Stimulated activated CD8-positive, alpha-beta memory T cell treated with anti-CD3 and anti-CD28 coated beads, Interleukin-12 subunit alpha, Interleukin-12 subunit beta, amount 100 ng/mL, for 24 hours (primary cell): ENCODE measurements around the gene OGT.
A peak's percentile ranks its signal among the peaks of the same experiment; 100 is the strongest.
"Not testable (repeated sequence)": the region's sequence is repeated elsewhere in the genome, so short reads cannot be mapped to it uniquely, and the experiment has no call there.

Experiments
- DNase-seq: peaks from one replicate; pipeline ENCODE4 v3.0.0-alpha.2; 2020; ENCODE audit errors: extremely low read depth

The OGT gene

DNA sequence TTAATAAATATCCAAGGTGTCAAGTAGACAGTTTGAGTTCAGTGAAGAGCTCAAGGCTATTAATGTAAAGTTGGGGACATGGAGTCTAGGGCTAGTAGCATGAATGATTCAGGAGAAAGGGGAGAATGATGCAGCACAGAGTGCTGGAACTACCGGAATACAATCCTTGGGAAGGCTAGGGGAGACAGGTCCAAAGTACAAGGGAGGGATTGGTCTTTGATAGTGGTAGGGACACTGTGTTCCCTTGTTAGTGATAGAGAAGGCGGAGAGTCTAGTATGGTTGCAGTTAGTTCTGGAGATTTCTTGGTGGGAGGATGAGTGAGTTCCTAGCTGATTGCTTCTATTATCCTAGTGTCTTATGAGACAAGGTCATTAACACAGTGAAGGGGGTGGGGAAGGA, 54.0 kb downstream of the OGT start:
- no peak for DNase-seq

DNA sequence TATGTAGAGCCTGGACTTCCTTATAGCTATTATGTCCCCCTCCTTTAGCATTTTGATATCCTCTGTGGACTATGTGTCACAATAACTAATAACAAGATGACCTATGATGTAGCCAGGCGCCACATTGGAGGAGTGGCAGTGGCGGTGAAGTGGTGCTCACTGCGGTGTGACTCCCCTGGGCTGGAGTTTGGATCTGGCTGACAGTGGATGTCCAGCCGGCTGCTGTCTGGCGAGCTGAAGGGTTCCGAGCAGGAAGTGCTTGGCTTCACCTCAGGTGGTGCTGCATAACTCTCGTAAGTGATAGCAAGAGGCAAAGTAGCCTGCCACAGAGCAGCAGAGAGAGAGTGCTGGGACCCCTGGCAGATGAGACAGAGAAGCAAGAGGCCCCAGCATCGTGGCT, 60.3 kb downstream of the OGT start:
- not testable (repeated sequence) for DNase-seq

DNA sequence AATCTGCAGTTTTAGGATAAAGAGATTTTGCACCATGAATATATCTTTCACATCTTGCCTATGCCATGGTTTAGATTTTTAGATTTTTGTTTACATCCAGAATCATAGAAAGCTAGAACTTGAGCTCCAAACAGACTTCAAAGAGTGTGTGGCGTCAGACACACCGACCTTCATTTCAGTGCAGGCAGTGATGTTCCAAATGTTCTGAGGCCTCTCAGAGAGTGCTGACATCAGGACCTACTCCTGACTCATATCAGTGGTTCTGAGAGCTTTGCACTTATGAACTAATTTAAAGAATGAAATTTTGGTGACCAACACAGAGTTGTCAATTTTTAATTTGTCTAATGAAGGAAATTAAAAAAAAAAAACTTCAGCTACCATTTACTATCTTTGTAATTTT, 67.1 kb downstream of the OGT start:
- DNase-seq, result no peak

DNA sequence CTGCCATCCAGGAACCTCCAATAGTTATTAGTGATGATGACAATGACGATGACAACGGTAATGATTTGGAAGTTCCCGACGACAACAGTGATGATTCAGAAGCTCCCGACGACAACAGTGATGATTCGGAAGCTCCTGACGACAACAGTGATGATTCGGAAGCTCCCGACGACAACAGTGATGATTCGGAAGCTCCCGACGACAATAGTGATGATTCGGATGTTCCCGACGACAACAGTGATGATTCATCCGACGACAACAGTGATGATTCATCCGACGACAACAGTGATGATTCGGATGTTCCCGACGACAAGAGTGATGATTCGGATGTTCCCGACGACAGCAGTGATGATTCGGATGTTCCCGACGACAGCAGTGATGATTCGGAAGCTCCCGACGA, 70.7 kb downstream of the OGT start:
- DNase-seq, result no peak

DNA sequence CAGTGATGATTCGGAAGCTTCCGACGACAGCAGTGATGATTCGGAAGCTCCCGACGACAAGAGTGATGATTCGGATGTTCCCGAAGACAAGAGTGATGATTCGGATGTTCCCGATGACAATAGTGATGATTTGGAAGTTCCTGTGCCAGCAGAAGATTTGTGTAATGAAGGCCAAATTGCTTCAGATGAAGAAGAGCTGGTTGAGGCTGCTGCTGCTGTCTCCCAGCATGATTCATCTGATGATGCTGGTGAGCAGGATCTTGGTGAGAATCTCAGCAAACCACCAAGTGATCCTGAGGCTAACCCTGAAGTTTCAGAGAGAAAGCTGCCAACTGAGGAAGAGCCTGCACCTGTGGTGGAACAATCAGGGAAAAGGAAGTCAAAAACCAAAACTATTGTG, 71.2 kb downstream of the OGT start:
- DNase-seq, result no peak

DNA sequence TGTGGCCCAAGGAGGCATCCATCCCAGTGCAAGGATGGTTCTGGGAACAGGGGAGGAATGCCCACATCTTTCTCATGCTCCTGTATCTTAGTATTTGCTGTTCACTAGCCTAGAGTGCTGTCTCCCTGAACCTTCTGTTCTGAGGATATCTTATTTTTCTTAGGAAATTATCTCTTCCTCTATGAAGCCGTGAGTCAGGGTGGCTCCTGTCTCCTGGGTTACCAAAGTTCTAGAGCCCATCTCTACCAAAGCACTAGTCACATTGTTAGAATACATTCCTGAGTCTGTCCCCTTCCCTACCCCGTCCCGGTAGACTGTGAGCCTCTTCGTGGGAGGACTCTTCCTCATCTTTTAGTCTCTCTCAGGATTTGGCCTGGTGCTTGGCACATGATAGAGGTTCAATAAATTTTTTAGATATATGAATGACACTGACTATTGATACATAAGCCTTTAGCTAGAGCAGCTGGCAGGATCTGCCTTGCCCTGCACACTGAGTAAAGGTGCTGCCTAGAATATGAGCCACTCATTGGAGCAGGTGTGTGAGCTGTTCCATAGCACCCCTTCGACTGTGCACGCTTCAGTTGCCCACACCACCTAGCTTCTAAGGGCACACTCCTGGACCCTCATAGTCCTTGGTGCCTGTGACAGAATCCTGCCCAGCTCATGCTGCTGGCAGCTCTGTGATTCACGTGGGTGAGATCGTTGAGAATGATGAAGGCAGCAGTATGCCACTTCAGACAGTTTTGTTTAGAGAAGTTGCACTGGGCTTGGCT, 72.1 kb downstream of the OGT start:
- no peak for DNase-seq

DNA sequence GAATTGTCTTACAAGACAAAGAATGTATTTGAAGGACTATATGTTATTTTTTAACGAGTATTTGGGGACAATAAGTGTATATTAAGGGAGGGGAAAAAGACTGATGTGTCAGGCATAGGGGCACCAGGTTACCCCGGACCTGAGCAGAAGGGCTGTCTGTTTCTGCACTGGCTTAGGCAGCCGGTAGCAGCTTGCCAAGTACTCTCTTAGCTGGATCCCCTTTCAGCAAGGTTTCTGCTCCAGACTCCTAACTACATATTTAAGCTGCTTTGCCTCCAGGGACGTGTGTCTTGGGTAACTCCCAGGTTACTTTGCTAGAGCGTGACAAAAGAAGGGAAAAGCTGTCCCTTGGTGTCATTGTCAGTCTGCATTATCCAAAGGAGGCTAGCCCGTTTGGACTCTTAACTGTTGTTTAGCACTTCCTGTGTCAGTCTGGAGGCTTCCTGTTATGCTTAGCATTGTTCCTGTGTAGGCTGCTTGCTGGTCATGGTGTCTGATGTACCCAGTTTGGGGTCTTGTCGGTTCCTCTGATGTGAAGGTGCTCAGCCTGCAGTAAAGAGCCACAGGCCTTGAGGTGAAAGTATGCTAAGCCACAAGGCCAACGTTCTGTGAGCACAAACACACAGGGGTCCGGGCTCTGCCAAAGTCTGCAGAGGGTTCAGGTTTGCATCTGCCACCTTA, 73.8 kb downstream of the OGT start:
- no peak for DNase-seq

DNA sequence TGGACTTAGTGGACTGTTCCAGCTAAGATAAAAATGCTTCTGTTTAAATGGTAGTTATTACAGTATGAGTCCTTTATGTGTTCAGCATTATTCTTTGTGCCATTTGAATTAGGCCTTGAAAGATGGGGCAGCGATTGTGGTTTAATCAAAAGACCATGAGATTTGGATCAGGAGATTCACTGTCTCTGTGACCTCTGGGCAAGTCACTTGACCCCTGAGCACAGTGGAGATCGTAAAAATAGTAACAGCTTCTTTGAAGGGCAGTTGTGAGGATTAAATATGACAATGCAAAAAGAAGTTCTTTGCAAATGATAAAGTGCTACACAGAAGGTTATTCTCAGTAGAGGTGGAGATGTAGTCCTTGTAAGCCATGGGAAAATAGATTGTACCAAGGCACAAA, 74.6 kb downstream of the OGT start:
- no peak for DNase-seq

DNA sequence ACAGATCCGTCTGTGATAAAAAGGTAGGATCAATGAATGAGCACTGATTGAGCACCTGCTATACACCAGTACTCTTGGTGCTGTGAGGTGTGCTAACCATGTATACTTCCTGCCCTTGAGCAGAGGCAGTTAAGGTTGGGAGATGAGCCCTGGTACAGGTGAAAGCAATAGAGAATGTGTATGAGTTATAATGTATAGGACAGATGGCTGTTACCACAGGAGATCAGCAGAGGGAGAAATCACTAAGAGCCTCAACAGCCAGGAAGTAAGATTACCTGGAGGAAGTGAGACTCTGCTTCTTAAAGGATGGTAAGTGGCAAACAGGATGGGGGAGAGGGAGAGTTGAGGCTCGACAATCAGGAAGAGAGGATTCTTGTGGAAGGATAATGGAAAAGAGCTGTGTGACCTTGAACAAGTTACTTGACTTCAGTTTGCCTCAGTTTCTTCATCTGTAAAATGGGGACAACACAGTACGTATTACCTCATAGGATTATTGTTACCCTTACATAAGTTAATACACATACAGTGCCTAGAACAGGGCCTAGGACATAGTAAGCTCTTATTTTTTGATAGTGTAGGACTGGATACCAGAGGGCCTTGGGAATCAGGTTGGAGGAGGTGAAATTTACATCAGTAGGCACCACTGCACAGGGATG, 76.3 kb downstream of the OGT start:
- no peak for DNase-seq

DNA sequence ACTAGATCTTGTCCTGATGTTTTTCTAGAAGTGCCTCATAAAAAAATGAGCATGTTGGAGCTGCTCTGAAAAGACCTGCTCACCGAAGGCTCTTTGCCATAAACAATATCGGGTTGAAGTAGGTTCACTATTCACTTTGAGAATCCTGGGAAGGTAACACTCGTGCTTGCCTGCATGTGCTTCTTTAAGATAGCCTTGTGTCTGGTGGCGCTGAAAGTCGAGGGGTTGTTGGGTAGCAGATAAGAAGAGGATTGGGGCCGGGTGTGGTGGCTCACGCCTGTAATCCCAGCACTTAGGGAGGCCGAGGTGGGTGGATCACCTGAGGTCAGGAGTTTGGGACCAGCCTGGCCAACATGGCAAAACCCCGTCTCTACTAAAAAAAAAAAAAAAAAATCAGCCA, 78.8 kb downstream of the OGT start:
- not testable (repeated sequence) for DNase-seq

DNA sequence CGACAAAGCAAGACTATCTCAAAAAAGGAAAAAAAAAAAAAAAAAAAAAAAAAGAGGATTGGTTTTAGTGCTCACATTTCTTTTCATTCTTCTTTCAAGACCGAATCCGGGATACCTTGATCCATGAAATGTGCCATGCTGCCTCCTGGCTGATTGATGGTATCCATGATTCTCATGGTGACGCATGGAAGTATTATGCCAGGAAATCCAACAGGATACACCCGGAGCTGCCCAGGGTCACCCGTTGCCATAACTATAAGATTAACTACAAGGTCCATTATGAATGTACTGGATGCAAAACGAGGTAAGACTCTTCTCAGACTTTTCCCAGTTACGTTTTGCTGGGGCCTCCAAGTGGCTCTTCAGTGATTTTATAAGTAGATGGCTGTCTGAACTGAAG, 79.4 kb downstream of the OGT start:
- DNase-seq, result no peak

DNA sequence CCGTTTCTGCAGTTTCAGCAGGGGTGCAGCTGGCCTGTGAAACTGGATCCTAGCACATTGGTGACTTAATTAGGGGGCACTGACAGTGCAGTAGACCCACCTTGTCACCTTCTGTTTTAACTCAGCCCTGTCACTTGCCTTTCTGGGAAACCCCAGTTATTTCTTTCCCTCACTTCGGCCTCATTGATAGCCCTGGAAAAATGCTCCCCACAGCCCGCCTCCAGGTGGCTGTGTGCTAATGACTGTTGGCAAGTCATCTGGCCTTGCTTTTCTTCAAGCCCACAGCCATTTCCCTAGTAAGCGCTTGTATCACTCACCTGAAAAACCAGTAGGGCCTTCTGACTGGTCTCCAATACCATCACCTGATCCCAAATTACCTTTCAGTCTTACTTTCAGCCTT, 82.2 kb downstream of the OGT start:
- DNase-seq, result no peak

DNA sequence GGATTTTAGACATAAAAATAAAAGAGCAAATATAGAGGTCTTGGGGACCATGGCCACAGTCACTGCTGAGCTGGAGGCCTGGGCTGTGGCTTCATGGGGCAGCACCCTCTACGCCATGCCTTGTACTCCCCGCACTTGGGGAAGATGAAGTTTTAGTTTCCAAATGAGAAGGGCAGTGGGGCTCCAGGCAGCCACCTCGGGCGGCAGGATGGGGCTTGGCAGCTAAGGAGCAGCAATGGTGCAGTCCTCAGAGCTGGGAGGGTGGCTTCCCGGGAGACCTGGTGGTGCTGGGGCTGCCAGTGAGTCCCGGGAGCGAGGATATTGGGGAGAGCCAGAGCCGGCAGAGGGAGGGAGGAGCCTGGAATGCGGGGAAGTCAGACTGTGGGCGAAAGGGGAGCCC, 83.0 kb downstream of the OGT start:
- DNase-seq, result no peak

DNA sequence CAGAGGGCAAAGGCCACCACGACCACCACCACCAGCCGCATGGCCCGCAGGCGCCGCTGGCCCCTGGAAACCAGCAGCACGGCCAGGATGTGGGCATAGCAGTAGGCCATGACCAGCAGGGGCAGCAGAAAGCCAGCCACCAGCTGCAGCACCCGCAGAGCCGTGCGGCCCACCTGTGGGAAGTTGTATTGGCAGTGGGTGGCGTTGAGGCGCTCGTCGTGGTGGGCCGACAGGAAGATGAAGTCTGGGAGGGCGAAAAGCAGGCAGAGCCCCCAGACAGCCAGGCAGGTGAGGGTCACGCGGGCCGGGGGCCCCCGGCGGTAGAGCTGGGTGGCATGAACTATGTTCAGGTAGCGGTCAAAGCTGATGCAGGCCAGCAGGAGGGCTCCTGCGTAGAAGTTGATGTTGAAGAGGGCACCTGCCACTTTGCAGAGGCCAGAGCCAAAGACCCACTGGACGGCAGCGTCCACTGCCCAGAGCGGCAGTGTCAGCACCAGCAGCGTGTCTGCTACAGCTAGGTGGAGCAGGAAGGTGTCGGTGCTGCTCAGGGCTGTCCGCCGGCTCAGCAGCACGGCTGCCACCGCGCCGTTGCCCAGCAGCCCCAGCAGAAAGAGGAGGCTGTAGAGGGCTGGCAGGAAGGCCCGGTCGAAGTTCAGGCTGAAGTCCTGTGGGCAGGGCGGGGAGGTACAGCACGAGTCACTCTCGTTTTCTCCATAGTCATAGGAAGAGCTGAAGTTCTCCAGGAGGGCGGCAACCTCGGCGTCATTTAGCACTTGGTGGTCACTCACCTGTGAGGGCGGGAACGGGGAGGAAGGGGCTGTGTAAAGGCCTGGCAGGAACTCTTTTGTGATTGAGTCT, 84.0 kb downstream of the OGT start:
- DNase-seq, result no peak

DNA sequence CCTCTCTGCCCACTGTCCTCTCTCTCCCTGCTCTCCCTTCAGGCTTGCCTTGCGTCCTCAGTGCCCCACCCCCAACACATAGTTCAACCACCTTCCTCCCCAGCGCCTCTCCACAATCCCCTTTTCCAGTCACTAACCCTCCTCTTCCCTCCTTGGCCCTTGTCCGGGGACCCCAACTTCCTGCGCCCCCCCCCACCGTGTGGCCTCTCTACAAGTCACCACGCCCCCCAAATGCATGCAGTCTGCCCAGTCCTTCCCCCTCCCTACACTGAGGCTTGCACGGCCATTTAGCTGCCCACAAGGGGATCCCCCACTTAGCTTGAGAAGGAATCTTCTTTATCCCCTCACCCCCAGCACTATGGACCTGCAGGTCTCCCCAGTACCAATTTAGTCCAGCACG, 84.8 kb downstream of the OGT start:
- no peak for DNase-seq

DNA sequence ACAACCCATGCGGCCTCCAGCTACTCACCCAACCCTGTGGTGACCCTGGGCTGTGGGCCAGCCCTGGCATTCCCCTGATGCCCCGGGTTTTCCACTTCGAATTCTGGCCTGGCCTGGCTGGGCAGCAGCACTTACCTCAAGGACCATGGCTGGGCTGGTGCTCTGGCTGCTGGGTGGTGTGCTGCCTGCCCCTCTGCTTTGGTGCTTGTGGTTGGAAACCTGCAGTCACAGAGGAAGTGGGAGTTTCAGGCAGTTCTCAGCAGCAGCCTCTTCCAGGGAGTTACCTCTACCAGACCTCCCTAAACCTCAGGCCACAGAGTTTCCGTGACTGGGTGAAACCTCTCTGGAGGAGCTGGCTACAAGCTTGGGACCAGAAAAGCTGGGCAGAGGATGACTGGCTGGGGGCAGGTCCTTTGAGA, 85.4 kb downstream of the OGT start, which contains the start of gene CXCR3:
CXCR3 (minus strand) TSS at position 209 of the 419 bp plus-strand sequence; CDS start at position 147, 62 bp downstream.
- DNase-seq, result peak; percentile 38

DNA sequence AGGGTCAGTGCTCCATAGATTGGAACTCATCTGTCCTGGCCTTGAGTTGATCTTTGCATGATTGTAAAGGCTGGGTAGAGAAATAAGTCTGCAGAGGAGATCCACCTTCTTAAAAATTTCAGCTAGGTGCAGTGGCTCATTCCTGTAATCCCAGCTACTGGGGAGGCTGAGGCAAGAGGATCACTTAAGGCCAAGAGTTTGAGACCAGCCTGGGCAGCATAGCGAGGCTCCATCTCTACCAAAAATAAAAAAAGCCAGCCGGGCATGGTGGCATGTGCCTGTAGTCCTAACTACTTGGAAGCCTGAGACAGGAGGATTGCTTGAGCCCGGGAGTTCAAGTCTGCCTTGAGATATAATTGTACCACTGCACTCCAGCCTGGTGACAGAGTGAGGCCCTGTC, 85.9 kb downstream of the OGT start:
- DNase-seq, result no peak

DNA sequence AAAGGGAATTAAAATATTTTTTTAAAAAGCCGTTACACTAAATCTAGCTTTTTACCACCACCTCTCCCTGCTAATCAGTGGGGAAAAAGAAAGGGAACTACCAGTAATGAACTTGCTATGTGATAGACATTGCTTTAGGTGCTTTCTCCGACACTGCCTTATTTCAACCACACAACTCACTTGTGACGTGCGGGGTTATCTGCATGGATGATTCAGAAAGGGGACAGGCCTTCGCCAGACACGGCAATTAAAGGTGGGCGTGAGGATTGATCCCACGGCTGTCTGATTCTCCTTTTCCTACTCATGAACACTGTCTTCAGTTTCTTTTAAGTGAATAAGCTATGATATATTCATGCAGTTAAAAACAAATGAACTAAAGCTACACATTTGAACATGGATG, 86.3 kb downstream of the OGT start:
- no peak for DNase-seq

DNA sequence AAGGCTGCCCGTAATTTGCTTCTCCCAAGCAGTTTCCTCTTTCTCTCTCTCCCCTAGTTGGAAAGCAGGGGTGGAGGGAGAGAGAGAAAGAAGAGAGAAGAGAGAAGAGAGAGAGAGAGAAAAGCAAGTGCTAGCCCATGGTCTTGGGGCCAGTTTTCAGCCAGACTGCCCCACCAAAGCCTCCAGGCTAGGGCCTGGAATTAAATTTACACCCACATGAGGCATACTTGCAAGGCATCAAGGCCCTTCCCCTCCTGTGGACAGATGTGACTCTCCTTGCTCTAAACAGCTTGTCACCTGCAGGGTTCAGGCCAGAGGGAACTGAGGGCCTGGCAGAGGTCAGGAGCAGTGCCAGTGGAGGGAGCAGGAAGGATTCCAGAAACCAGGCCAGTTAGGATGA, 87.1 kb downstream of the OGT start:
- DNase-seq, result no peak

DNA sequence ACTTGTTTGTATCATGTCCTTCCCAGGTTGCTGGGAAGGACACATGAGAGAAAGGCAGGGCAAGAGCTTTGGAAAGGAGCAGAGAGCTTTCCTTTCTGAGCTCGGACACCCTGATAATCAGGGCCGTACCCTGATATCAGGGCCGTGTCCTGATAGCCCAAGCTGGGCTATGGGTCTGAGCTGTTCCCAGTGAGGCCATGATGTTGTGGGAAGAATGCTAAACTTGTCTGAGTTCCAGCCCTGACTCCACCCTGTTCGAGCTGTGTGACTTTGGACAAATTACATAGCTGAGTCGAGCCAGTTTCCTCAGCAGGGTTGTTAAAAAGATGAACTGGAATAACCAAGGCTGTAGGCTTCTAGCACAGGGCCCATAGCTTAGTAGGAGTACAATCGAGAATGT, 88.7 kb downstream of the OGT start:
- DNase-seq, result no peak

DNA sequence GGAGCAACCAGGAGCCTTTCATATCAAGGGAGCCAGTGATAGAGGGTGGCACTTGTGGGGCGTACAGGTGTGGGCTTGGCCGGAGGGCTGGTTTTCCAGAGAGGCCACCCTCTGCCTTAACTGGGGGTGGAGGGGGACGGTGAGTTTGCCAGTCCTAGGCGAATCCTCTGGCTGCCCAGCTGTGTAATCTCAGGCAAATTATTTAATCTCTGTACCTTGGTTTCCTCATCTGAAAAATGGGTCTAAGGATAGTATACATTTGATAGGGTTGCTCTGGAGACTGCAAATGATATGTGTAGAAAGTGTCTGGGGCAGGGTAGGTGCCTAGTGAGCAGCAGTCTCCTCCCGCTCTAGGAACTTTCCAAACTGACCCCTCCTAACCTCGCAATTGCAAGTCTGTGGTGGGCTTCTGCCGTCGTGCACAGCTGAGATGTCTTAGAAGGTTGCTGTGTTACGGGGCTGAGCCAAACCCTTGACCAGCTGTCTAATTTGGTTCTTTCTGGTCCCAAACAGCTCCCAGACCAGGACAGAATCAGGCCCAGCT, 89.2 kb downstream of the OGT start:
- no peak for DNase-seq
